AG08395 (cell line): Measurements from ENCODE around the gene SYTL2.

Experiments used
- DNase-seq: peaks from one replicate; pipeline ENCODE4 v3.0.0; 2012; ENCODE audit warnings: mixed read lengths, low spot score

SYTL2 gene

GRCh38 chr11:85826116-85826855 is 15.3 kb upstream of the SYTL2 start:
- peak; percentile 65 for DNase-seq

- DNase-seq, result no peak
These were observed 14.7 kb upstream of the SYTL2 start for GRCh38 chr11:85825616-85826015.

- DNase-seq, result no peak
These were observed 12.9 kb upstream of the SYTL2 start for GRCh38 chr11:85823816-85824215.

GRCh38 chr11:85822814-85823213 is 11.9 kb upstream of the SYTL2 start:
- peak; percentile 38 for DNase-seq

- no peak for DNase-seq
These were observed 10.7 kb upstream of the SYTL2 start for GRCh38 chr11:85821636-85822035.

GRCh38 chr11:85819441-85819840 is 8.5 kb upstream of the SYTL2 start:
- no peak for DNase-seq

GRCh38 chr11:85815186-85815931 is 4.4 kb upstream of the SYTL2 start:
- DNase-seq, result peak; percentile 50

GRCh38 chr11:85813721-85814120 is 2.8 kb upstream of the SYTL2 start:
- DNase-seq, result no peak

GRCh38 chr11:85811624-85812023 is 683 bp upstream of the SYTL2 start:
- DNase-seq, result no peak

GRCh38 chr11:85810521-85810870 is 445 bp downstream of the SYTL2 start:
- DNase-seq, result no peak

- peak; percentile 9 for DNase-seq
These were observed 1.1 kb downstream of the SYTL2 start for GRCh38 chr11:85809863-85810262.

GRCh38 chr11:85809191-85809590 is 1.8 kb downstream of the SYTL2 start:
- no peak for DNase-seq

GRCh38 chr11:85806876-85807275 is 4.1 kb downstream of the SYTL2 start:
- no peak for DNase-seq

GRCh38 chr11:85806016-85806415 is 4.9 kb downstream of the SYTL2 start:
- no peak for DNase-seq

GRCh38 chr11:85805387-85805786 is 5.6 kb downstream of the SYTL2 start:
- DNase-seq, result peak; percentile 56

- DNase-seq, result no peak
These were observed 7.0 kb downstream of the SYTL2 start for GRCh38 chr11:85803920-85804319.

GRCh38 chr11:85803303-85803702 is 7.6 kb downstream of the SYTL2 start:
- DNase-seq, result no peak

GRCh38 chr11:85801527-85801926 is 9.4 kb downstream of the SYTL2 start:
- no peak for DNase-seq

GRCh38 chr11:85800595-85801342 is 10.2 kb downstream of the SYTL2 start:
- DNase-seq, result no peak

- no peak for DNase-seq
These were observed 11.8 kb downstream of the SYTL2 start for GRCh38 chr11:85799142-85799541.

- no peak for DNase-seq
These were observed 12.6 kb downstream of the SYTL2 start for GRCh38 chr11:85798361-85798760.

- DNase-seq, result no peak
These were observed 15.0 kb downstream of the SYTL2 start for GRCh38 chr11:85795712-85796487.
